ENCODE data around the gene CRYBG2.
"Not testable (repeated sequence)": the region's sequence is repeated elsewhere in the genome, so short reads cannot be mapped to it uniquely, and the experiment has no call there.

The CRYBG2 gene

GRCh38 chr1:26349877-26350244 lies 4.1 kb downstream of the CRYBG2 start:
- no peak for DNase-seq

- DNase-seq = no peak
Observed at GRCh38 chr1:26349188-26349876, 4.6 kb downstream of the CRYBG2 start.

- DNase-seq = no peak
Observed at GRCh38 chr1:26346274-26347033, 7.5 kb downstream of the CRYBG2 start.

- no peak for DNase-seq
Observed at GRCh38 chr1:26345718-26346117, 8.2 kb downstream of the CRYBG2 start.

GRCh38 chr1:26344147-26344920 lies 9.6 kb downstream of the CRYBG2 start:
- DNase-seq = no peak

GRCh38 chr1:26340047-26340481 lies 13.9 kb downstream of the CRYBG2 start:
- DNase-seq = no peak

GRCh38 chr1:26338670-26339069 lies 15.3 kb downstream of the CRYBG2 start:
- no peak for DNase-seq

GRCh38 chr1:26337625-26338024 lies 16.3 kb downstream of the CRYBG2 start:
- no peak for DNase-seq

GRCh38 chr1:26337206-26337535 lies 16.8 kb downstream of the CRYBG2 start:
- DNase-seq = no peak

- DNase-seq = peak; percentile 33
Observed at GRCh38 chr1:26336477-26337205, 17.3 kb downstream of the CRYBG2 start.

- no peak for DNase-seq
Observed at GRCh38 chr1:26335774-26336476, 18.0 kb downstream of the CRYBG2 start.

- not testable (repeated sequence) for DNase-seq
Observed at GRCh38 chr1:26333312-26333711, 20.6 kb downstream of the CRYBG2 start.

GRCh38 chr1:26330276-26330675 lies 23.7 kb downstream of the CRYBG2 start:
- no peak for DNase-seq

- not testable (repeated sequence) for DNase-seq
Observed at GRCh38 chr1:26329380-26329779, 24.6 kb downstream of the CRYBG2 start.

GRCh38 chr1:26328597-26328996 lies 25.3 kb downstream of the CRYBG2 start:
- DNase-seq = no peak

- no peak for DNase-seq
Observed at GRCh38 chr1:26327956-26328362, 26.0 kb downstream of the CRYBG2 start.

- DNase-seq = no peak
Observed at GRCh38 chr1:26324550-26324949, 29.4 kb downstream of the CRYBG2 start.

GRCh38 chr1:26323382-26323781 lies 30.5 kb downstream of the CRYBG2 start:
- no peak for DNase-seq

GRCh38 chr1:26322042-26322331 lies 31.9 kb downstream of the CRYBG2 start:
- no peak for DNase-seq

GRCh38 chr1:26321315-26322041 lies 32.5 kb downstream of the CRYBG2 start:
- DNase-seq = peak; percentile 78

- DNase-seq = no peak
Observed at GRCh38 chr1:26320896-26321295, 33.0 kb downstream of the CRYBG2 start.

All from NCI-H1092 treated with DMSO at 0.1 percent for 48 hours (cell line).